Panc1 (cell line): Measurements from ENCODE around the gene DNAJC5G. TPM values are rescaled to one million over a fixed set of nuclear protein-coding genes. Genes with fewer than 3 reads are reported as not detected.

Source experiments
- ATAC-seq: fragments of 200-7000 bp; cut with Tn5 transposase; 2 replicates; pipeline ENCODE4 v1.9.1; 2020; ENCODE audit warnings: mild to moderate bottlenecking, moderate library complexity
- BruUV-seq: library from RNA; stranded (reverse); fragments of 400-500 nt; replicated peaks from 2 replicates; lab custom pipeline; 2021; lab: Mats Ljungman, UMichigan
- CTCF ChIA-PET: fragments of 300-600 bp; sonication (Branson Sonifier 250); formaldehyde crosslinking; loops from one replicate; lab custom pipeline; 2022; ENCODE audit warnings: antibody characterized with exemption; lab: Charles Lee
- POLR2A ChIA-PET: fragments of 300-600 bp; sonication (Branson Sonifier 250); formaldehyde crosslinking; loops from one replicate; lab custom pipeline; 2022; ENCODE audit warnings: antibody characterized with exemption; lab: Charles Lee
- DNase-seq: peaks from one replicate; pipeline ENCODE4 v3.0.0-alpha.2; 2010; ENCODE audit warnings: low read depth, low spot score
- H3K27ac ChIP-seq: 2 replicates; pipeline ENCODE4 v1.5.1; 2011; ENCODE audit warnings: mild to moderate bottlenecking, low read length, inconsistent platforms
- H3K27me3 ChIP-seq: fragments of 200-500 bp; sonication (Bioruptor generic); 2 replicates; pipeline ENCODE4 v1.6.0; 2014; ENCODE audit warnings: low read length, inconsistent platforms; ENCODE audit not compliant: control insufficient read depth, insufficient read depth
- H3K36me3 ChIP-seq: fragments of 200-500 bp; sonication (Bioruptor generic); 2 replicates; pipeline ENCODE4 v1.5.1; 2014; ENCODE audit warnings: inconsistent platforms, mild to moderate bottlenecking, low read length, moderate library complexity; ENCODE audit not compliant: control insufficient read depth, insufficient read depth
- H3K4me1 ChIP-seq: 2 replicates; pipeline ENCODE4 v1.5.1; 2011; ENCODE audit warnings: inconsistent platforms, mild to moderate bottlenecking, low read length, moderate library complexity; ENCODE audit not compliant: control insufficient read depth, insufficient read depth
- H3K4me3 ChIP-seq, 2 experiments: 2 replicates each; pipeline ENCODE4 v1.5.1; 2011 to 2012; ENCODE audit warnings: low read depth in 2 of 2, low read length in 2 of 2, mild to moderate bottlenecking in 2 of 2, inconsistent platforms in 1 of 2, moderate library complexity in 1 of 2
- H3K9me3 ChIP-seq: fragments of 200-500 bp; sonication (Bioruptor generic); 2 replicates; pipeline ENCODE4 v1.5.1; 2014; ENCODE audit warnings: low read depth, mild to moderate bottlenecking, inconsistent platforms, low read length, moderate library complexity; ENCODE audit not compliant: control insufficient read depth, insufficient read depth
- CTCF ChIP-seq: fragments of 450-650 bp; IDR thresholded peaks from 2 replicates; pipeline ENCODE4 v1.5.1; 2017; ENCODE audit warnings: mild to moderate bottlenecking
- POLR2AphosphoS5 ChIP-seq: IDR thresholded peaks from 2 replicates; pipeline ENCODE4 v1.6.1; 2012; ENCODE audit warnings: mild to moderate bottlenecking, low read depth, low read length, moderate library complexity
- REST ChIP-seq, 2 experiments: IDR thresholded peaks; 2 replicates each; pipeline ENCODE4 v1.6.1; 2011 to 2012; ENCODE audit warnings: low read depth in 2 of 2, control low read depth in 1 of 2, low read length in 1 of 2, mild to moderate bottlenecking in 1 of 2, moderate library complexity in 1 of 2; ENCODE audit not compliant: insufficient read depth in 1 of 2
- SIN3A ChIP-seq: IDR thresholded peaks from 2 replicates; pipeline ENCODE4 v1.6.1; 2012; ENCODE audit warnings: low read depth, mild to moderate bottlenecking, low read length, moderate library complexity, borderline replicate concordance; ENCODE audit not compliant: insufficient read depth
- TCF7L2 ChIP-seq: IDR thresholded peaks from 2 replicates; pipeline ENCODE4 v1.6.1; 2011; ENCODE audit warnings: mild to moderate bottlenecking, low read depth, low read length, inconsistent platforms
- in situ Hi-C: cut with HindIII; loops from 2 replicates; pipeline ENCODE4 v1.10.0; 2016; ENCODE audit warnings: low sequenced_read_pairs, low pct_unique_long_range_greater_than_20kb
- intact Hi-C: fragments of 100-400 bp; cut with micrococcal nuclease; formaldehyde crosslinking; loops from one replicate; pipeline ENCODE4 v1.10.0; 2022; ENCODE audit not compliant: unreplicated experiment
- total RNA-seq: library from RNA; stranded (reverse); gene quantifications from one replicate; pipeline ENCODE4 v1.2.1, GENCODE V29; 2021; ENCODE audit not compliant: unreplicated experiment

Gene DNAJC5G
- total RNA-seq, 1 experiment from 2014 or later = not detected

GRCh38 chr2:27307545-27308358, 32.5 kb downstream of the DNAJC5G start:
- no peak for TF ChIP-seq TCF7L2
- no peak for TF ChIP-seq CTCF
- H3K27me3 ChIP-seq = no peaks in the 10 kb centered on the region
- ChIA-PET POLR2A (no interaction called here), CTCF (no interaction called here)
- intact Hi-C loops (no loop called here), in situ Hi-C loops (no loop called here)
- H3K9me3 ChIP-seq = no peaks in the 10 kb centered on the region
- H3K4me3 ChIP-seq = no peak overlapping the region
- DNase-seq (no peak), ATAC-seq (0 out of 2 replicates have a peak, but pooled peaks have one; percentile 9)
- H3K4me1 ChIP-seq = no peaks in the 10 kb centered on the region
- H3K27ac ChIP-seq = no peak overlapping the region
- no TSS peak for BruUV-seq
- H3K36me3 ChIP-seq = no peaks in the 10 kb centered on the region

- Histone ChIP-seq H3K4me3 (no peak within 1 kb of the TSS), H3K27me3 (no peaks in the 10 kb centered on the region), H3K27ac (no peak within 1 kb of the TSS), H3K4me1 (no peaks in the 10 kb centered on the region), H3K36me3 (no peaks in the 10 kb centered on the region), H3K9me3 (no peaks in the 10 kb centered on the region)
- no TSS peak for BruUV-seq
- DNase-seq (no peak), ATAC-seq (no peak)
- intact Hi-C loops (no loop called here), in situ Hi-C loops (no loop called here)
- CTCF ChIA-PET = no interaction called here
- POLR2A ChIA-PET = no interaction called here
- TF ChIP-seq POLR2AphosphoS5 (no peak), TCF7L2 (no peak), SIN3A (no peak), CTCF (no peak), REST (IDR thresholded peaks at IDR 0.05; ENCODE audit: insufficient read depth in 1 of 2, low read depth in 2 of 2, low read length in 1 of 2) (peak; percentile 85 to 93)
Measured at GRCh38 chr2:27308359-27308881, 33.2 kb downstream of the DNAJC5G start, which contains the start of gene UCN. TSS of gene UCN (minus strand) at chr2:27308445. CDS start at chr2:27307895, 550 bp downstream.
